T-helper 1 cell treated with Interleukin-12 subunit alpha and Interleukin-12 subunit beta and Interleukin-4 antibody, amounts not matched to agents 30 μg/mL and 1 μg/mL, for 36 hours (primary cell): ENCODE data around the gene DOCK6.

Source experiments
- H3K27ac Mint-ChIP-seq: one replicate; pipeline ENCODE4 v1.8.0; 2021; ENCODE audit warnings: mild to moderate bottlenecking, mixed read lengths
- H3K27me3 Mint-ChIP-seq: one replicate; pipeline ENCODE4 v1.8.0; 2021; ENCODE audit warnings: low read depth, mixed read lengths
- H3K36me3 Mint-ChIP-seq: one replicate; pipeline ENCODE4 v1.8.0; 2021; ENCODE audit warnings: low read depth, mixed read lengths
- H3K4me1 Mint-ChIP-seq: one replicate; pipeline ENCODE4 v1.8.0; 2021; ENCODE audit warnings: low read depth, mixed read lengths
- H3K4me3 Mint-ChIP-seq: one replicate; pipeline ENCODE4 v1.8.0; 2021; ENCODE audit warnings: mild to moderate bottlenecking, moderate library complexity, mixed read lengths
- H3K9me3 Mint-ChIP-seq: one replicate; pipeline ENCODE4 v1.8.0; 2021; ENCODE audit warnings: mixed read lengths

DOCK6 gene

DNA sequence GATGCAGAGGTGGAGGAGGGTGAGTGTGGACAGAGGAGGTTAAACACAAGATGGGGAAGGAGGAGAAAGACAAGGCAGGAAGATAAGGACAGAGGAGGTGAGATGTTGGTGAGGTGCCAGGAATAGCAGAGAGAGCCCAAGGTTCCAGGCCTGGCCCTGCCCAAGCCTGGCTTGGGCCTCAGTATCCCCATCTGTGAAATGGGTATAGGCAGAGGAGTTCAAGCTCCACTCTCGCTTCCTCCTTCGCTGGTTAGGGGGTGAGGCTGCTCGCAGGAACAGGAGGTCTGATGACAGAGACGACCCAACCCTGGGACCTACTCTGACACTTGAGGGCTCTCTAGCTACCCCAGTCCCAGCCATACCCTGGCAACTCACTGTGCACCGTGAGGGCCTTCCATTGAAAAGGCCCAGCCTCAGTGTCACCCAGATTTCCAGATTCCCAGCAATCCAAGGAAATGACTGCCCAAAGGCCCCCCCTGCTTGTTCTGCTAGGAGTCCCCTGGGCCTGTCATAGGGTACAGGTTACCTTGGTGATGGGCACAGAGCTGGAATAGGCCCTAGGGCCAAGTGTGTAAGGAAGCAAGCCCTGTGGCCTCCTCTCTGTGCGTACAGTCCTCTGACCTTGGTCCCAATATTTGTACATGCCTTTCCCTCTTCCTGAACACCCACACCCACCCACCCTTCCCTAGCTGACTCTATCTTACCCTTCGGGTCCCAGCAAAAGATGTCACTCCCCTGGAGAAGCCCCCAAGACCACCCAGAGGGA, 31.5 kb downstream of the DOCK6 start:
- H3K27me3 Mint-ChIP-seq = no peaks in the 10 kb centered on the region
- no peaks in the 10 kb centered on the region for H3K4me1 Mint-ChIP-seq
- no peaks in the 10 kb centered on the region for H3K9me3 Mint-ChIP-seq
- no peak overlapping the region for H3K27ac Mint-ChIP-seq
- no peak overlapping the region for H3K4me3 Mint-ChIP-seq
- H3K36me3 Mint-ChIP-seq = no peaks in the 10 kb centered on the region

DNA sequence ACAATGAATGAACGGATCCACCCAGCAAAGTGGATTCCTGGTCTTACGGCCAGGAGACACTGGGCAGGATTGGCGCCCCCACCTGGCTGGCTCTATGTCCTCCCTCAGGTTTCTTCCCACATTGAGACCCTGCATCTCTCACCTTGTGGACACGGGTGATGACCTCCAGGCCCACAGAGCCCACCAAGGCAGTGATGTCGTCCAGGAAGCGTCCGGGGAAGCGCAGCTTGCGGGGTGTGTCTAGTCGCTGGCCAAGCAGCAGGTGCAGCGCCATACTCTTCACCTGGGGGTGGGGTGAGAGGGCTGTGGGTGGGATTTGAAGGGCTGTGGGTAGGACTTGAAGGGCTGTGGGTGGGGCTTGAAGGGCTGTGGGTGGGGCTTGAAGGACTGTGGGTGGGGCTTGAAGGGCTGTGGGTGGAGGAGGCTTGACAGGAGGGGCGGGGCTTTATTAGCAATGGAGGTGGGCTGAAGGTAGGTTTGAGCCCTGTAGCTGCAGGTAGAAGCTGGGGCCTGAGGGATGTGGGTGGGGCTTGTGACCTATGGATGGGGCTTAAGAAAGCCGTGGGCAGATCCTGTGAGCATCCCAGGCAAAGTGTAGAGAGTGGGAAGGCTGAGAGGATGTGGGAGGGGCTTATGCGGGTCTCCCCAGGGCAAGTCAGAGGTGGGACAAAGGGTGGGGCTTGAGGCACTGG, 35.0 kb downstream of the DOCK6 start:
- H3K9me3 Mint-ChIP-seq = no peaks in the 10 kb centered on the region
- H3K27me3 Mint-ChIP-seq = no peaks in the 10 kb centered on the region

DNA sequence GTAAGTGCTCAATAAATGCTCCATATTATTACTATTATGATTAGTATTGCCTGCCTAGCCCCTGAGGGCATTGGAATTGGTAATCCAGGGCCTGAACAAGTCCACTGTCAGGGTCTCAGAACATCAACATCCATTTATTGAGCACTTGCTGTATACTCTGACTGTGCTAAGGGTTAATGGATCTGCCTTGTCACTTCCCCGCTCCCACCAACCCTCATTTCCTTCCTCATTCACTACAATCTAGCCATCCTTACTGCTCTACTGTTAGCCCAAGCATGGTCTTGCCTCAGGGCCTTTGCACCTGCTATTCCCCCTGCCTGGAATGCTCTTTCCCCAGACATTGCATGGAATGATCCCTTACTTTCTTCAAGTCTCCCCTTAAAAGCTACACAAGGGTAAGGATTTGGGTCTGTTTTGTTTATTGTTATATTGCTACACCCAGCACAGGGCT, 35.6 kb downstream of the DOCK6 start:
- H3K36me3 Mint-ChIP-seq = no peaks in the 10 kb centered on the region
- no peaks in the 10 kb centered on the region for H3K27me3 Mint-ChIP-seq
- H3K27ac Mint-ChIP-seq = no peak overlapping the region
- peaks cover under 1% of the 10 kb centered on the region for H3K9me3 Mint-ChIP-seq
- H3K4me3 Mint-ChIP-seq = no peak overlapping the region
- H3K4me1 Mint-ChIP-seq = no peaks in the 10 kb centered on the region

More for the DNA sequence above, 35.0 kb downstream of the DOCK6 start:
- Mint-ChIP-seq H3K36me3 (no peaks in the 10 kb centered on the region), H3K4me3 (no peak overlapping the region), H3K27ac (no peak overlapping the region), H3K4me1 (no peaks in the 10 kb centered on the region)

DNA sequence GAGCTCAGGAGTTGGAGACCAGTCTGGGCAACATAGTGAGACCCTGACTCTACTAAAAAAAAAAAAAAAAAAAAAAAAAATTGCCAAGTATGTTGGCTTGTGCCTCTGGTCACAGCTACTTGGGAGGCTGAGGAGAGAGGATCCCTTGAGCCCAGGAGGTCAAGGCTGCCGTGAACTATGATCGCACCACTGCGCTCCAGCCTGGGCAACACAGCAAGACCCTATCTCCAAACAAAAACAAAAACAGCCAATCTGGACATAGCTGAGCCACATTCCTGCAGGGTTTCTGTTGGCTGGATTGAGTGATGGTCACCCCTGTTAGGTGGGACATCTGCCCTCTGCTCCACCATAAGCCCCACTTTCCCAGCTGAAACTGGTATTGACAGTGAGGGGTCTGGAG, 36.5 kb downstream of the DOCK6 start:
- peaks cover 9% of the 10 kb centered on the region for H3K9me3 Mint-ChIP-seq
- no peak overlapping the region for H3K4me3 Mint-ChIP-seq
- no peak overlapping the region for H3K27ac Mint-ChIP-seq
- no peaks in the 10 kb centered on the region for H3K36me3 Mint-ChIP-seq
- no peaks in the 10 kb centered on the region for H3K4me1 Mint-ChIP-seq
- H3K27me3 Mint-ChIP-seq = no peaks in the 10 kb centered on the region

DNA sequence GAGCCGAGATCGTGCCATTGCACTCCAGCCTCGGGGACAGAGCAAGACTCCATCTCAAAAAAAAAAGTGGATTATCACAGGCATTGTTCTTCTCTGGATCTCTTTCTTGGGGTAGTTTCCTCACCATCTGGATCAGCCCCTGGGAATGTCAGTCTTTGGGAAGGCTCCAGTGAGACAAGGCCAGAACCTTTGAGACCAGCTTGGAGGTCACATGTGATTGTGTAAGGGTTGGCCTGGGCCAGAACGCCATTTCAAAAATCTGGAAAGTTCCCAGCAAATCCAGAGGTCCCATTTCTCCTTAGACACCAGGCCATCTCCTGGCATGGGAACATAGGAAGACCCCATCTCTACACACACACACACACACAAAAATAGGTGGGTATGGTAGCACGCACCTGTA, 37.2 kb downstream of the DOCK6 start:
- Mint-ChIP-seq H3K36me3 (no peaks in the 10 kb centered on the region), H3K4me1 (no peaks in the 10 kb centered on the region), H3K27me3 (no peaks in the 10 kb centered on the region), H3K27ac (no peak overlapping the region), H3K4me3 (no peak overlapping the region), H3K9me3 (peaks cover 14% of the 10 kb centered on the region)

DNA sequence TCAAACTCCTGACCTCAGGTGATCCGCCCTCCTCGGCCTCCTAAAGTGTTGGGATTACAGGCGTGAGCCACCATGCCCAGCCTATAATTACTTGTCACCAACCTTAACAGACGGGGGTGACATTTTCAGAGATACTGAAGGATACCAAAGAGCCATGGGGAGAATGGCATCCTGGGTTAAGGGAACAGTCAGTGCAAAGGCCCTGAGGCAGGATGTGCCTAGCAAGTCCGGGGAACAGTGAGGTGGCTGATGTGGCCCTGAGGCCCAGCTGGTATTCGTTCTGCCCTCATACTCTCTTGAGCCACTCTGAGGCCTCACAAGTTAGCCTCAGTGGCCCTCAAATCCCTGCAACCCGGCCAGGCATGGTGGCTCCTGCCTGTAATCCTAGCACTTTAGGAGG, 37.9 kb downstream of the DOCK6 start:
- no peak overlapping the region for H3K27ac Mint-ChIP-seq
- no peak overlapping the region for H3K4me3 Mint-ChIP-seq
- H3K27me3 Mint-ChIP-seq = no peaks in the 10 kb centered on the region
- no peaks in the 10 kb centered on the region for H3K4me1 Mint-ChIP-seq
- no peaks in the 10 kb centered on the region for H3K36me3 Mint-ChIP-seq
- H3K9me3 Mint-ChIP-seq = peaks cover 14% of the 10 kb centered on the region

DNA sequence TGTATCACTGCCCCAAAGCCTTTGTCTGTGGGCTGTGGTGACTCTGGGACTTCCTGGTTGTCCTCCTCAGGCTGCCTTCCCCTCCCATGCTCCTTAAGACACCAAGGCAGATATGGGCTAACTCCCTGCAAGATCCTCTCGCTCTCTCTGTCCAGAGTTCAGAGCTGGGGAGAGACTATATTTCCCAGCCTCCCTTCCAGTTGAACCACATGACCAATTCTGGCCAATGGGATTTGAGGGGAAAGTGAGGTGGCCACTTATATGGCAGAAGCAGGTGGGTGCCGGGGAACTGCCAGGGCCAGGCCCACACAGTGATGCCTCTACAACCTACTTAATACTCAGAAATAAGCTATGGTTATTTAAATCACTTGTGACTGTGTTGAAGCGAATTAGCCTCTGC, 39.1 kb downstream of the DOCK6 start:
- Mint-ChIP-seq H3K9me3 (peaks cover 14% of the 10 kb centered on the region), H3K4me3 (no peak overlapping the region), H3K27ac (no peak overlapping the region), H3K27me3 (no peaks in the 10 kb centered on the region), H3K36me3 (no peaks in the 10 kb centered on the region), H3K4me1 (no peaks in the 10 kb centered on the region)

DNA sequence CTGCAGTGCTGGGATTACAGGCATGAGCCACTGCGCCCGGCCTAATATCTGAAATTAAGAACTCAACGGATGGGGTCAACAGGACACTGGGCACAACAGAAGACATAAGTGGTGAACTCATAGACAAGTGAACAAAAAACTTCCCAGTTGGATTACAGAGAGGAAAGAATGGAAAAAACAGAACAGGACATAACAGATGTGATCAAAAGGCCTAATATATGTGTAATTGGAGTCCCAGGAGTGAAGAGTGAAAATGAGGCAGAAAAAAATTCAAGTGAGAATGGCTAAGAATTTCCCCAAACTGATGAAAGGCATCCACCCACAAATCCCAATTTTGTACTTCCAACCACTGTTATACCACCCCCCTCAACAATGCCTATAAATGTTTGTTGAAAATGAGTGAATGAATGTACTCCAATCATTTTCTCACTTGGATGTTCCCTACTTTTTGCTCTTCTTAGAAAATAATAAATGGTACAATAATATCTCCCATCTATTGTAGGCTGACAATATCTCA, 41.2 kb downstream of the DOCK6 start:
- Mint-ChIP-seq H3K9me3 (peaks cover 14% of the 10 kb centered on the region), H3K4me1 (no peaks in the 10 kb centered on the region), H3K27me3 (no peaks in the 10 kb centered on the region), H3K27ac (no peak overlapping the region), H3K36me3 (no peaks in the 10 kb centered on the region), H3K4me3 (no peak overlapping the region)

DNA sequence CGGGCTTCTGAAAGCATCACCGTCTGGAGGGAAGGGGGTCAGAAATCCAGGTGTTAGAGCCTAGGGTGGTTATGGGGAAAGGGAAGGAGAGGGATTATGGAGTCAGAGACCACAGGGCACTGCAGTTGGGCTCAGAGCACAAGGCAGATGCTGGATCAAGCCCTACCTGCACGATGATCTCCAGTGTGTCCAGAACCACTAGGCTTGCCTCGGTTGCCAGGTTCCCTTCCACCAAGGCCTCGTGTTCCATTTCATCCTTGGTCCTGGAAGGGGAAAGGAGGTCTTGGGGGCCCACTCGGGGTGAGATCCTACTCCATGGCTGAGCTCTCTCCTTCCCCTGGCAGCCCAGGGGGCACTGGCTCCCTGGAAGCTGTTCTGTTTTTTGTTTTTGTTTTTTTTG, 47.9 kb downstream of the DOCK6 start:
- H3K4me1 Mint-ChIP-seq = no peaks in the 10 kb centered on the region
- H3K27ac Mint-ChIP-seq = no peak overlapping the region
- H3K9me3 Mint-ChIP-seq = peaks cover 11% of the 10 kb centered on the region
- no peak overlapping the region for H3K4me3 Mint-ChIP-seq
- H3K27me3 Mint-ChIP-seq = no peaks in the 10 kb centered on the region
- no peaks in the 10 kb centered on the region for H3K36me3 Mint-ChIP-seq

DNA sequence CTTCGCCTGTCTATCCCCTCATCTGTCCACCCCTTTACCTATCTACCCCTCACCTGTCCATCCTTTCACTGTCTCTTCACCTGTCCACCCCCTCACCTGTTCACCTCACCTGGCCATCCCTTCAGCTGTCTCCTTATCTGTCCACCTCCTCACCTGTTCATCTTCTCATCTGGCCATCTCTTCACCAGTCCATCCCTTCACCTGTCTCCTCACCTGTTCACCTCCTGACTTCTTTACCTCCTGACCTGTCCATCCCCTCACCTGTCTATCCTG, 51.7 kb downstream of the DOCK6 start:
- Mint-ChIP-seq H3K27me3 (no peaks in the 10 kb centered on the region), H3K4me1 (no peaks in the 10 kb centered on the region), H3K9me3 (peaks cover 11% of the 10 kb centered on the region), H3K4me3 (no peak overlapping the region), H3K36me3 (no peaks in the 10 kb centered on the region), H3K27ac (no peak overlapping the region)

DNA sequence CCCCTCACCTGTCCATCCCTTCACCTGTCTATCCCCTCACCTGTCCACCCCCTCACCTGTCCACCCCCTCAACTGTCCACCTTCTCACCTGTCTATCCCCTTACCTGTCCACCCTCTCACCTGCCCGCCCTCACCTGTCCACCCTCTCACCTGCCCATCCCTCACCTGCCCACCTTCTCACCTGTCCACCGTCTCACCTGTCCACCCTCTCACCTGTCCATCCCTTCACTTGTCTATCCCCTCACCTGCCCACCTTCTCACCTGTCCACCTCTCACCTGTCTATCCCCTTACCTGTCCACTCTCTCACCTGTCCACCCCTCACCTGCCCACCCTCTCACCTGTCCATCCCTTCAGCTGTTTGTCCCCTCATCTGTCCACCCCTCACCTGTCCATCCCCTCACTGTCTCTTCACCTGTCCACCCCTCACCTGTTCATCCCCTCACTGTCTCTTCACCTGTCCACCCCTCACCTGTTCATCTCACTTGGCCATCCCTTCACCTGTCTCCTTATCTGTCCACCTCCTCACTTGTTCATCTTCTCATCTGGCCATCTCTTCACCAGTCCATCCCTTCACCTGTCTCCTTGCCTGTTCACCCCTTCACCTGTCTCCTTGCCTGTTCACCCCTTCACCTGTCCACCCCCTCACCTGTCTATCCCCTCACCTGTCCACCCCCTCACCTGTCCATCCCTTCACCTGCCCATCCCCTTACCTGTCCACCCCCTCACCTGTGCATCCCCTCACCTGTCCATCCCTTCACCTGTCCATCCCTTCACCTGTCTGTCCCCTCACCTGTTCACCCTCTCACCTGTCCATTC, 52.3 kb downstream of the DOCK6 start:
- Mint-ChIP-seq H3K4me3 (no peak overlapping the region), H3K4me1 (no peaks in the 10 kb centered on the region), H3K36me3 (no peaks in the 10 kb centered on the region), H3K9me3 (peaks cover 11% of the 10 kb centered on the region), H3K27ac (peak overlapping the region; percentile 62), H3K27me3 (peaks cover 1% of the 10 kb centered on the region)

DNA sequence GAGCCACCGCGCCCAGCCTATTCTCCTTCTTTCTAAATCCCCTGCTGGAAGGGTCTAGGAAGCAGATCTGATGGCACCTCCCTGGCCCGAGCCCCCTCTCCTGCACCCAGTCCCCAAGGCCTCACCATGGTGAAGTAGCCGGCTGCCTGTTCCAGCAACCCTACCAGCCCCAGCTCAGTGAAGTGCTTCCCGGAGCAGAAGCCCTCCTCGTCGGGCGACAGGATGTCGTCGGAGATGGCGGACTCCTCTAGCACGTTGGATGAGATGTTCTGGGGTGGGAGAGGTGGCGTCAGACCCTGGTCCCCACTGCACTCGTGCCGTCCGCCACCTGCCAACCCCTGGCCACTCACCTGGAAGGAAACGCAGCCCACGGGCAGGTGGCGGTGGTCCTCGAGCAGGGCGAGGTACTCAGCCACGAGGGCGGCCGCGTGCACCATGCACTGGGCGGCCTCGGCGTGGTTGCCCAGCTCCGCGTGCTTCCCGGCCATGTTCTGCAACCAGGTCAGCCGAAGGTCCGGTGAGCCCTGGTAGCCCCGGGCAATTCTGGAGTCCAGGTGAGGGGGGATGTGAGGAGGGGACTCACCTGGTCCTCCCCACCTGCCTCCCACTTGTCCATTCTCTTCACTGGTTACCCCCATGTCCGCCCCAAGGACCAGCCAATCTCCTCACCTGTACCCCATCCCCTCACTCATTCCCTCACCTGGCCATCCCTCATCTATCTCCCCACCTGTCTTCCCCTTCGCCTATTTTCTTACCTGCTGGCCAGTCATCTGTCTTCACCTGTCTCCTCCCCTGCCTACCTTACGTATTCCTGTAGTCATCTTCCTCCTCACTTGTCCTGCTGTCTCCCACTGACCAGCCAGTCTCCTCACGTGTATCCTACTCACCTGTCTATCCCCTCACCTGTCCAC, 53.5 kb downstream of the DOCK6 start:
- H3K27me3 Mint-ChIP-seq = peaks cover 10% of the 10 kb centered on the region
- no peaks in the 10 kb centered on the region for H3K36me3 Mint-ChIP-seq
- no peaks in the 10 kb centered on the region for H3K4me1 Mint-ChIP-seq
- H3K4me3 Mint-ChIP-seq = no peak overlapping the region
- no peak overlapping the region for H3K27ac Mint-ChIP-seq
- H3K9me3 Mint-ChIP-seq = peaks cover 11% of the 10 kb centered on the region

DNA sequence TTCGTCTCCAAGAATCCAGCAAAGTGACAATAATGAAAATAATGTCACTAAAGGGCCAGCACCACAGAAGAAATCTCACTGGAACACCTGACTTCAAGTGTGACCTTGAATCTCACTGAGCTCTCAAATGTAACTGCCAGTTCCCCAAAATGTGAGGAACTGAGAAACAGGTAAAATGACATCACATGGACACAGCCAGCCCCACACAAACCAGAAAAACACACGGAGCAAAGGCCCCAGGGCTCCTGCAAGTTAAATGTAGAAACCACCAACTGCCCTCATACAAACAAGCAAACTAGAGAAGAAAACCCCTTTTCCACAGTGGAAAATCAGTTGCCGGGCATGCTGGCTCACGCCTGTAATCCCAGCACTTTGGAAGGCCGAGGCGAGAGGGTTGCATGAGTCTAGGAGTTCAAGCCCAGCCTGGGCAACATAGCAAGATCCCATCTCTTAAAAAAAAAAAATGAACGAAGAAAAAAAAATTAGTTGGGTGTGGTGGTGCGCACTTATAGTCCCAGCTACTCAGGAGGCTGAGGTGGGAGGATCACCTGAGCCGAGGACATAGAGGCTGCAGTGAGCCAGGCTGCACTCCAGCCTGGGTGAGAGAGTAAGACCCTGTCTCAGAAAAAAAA, 56.3 kb downstream of the DOCK6 start:
- Mint-ChIP-seq H3K4me3 (no peak overlapping the region), H3K27ac (no peak overlapping the region), H3K27me3 (peaks cover 10% of the 10 kb centered on the region), H3K36me3 (no peaks in the 10 kb centered on the region), H3K4me1 (peaks cover 1% of the 10 kb centered on the region), H3K9me3 (peaks cover 11% of the 10 kb centered on the region)
